GM21360 (cell line): ENCODE data around the gene GADL1.

ENCODE experiments used
- ATAC-seq: cut with Tn5 transposase; IDR thresholded peaks from one replicate; pipeline ENCODE4 v1.9.1; 2021; ENCODE audit warnings: mild to moderate bottlenecking, moderate library complexity; ENCODE audit not compliant: unreplicated experiment

Gene GADL1

DNA sequence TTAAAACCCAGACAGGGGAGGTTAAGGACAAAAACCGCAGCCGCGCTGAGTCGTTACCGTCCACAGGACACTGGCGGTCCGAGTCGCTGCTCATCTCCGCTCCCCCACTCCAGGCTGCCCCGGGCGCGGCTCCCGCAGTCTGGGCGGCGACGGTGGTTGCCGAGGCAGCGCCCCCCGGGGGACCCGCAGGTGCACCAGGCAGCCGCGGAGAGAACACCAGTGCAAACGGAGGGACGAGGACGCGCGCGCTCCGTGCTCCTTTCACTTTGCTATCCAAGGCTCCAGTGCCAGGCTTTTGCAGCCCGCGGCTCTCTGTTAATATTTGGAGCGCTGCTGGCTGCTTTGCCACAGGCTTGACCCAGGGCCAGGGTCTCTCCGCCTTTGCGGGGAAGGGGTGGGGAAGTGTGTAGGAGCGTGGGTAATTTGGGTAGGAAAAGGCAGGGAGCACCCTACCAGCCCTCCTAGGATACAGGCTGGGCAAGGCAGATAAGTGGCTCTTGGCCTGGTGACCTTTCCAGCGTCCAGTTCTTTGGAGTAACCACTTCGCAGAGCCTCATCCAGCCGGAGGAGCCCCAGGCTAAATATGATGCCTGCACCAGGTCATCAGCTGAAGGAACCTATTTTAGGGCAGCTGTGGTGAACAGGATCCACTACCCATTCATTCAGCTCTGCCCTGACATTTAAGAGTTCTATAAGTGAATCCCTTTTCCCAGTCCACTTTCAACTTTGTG is at the start of gene GADL1:
Gene GADL1, minus strand, starts transcription at position 141 of the 731 bp plus-strand sequence. Its CDS starts 47 bp downstream, at position 94.
- ATAC-seq: no peak

GRCh38 chr3:30944124-30944523 is 49.7 kb upstream of the GADL1 start:
- ATAC-seq: no peak

DNA sequence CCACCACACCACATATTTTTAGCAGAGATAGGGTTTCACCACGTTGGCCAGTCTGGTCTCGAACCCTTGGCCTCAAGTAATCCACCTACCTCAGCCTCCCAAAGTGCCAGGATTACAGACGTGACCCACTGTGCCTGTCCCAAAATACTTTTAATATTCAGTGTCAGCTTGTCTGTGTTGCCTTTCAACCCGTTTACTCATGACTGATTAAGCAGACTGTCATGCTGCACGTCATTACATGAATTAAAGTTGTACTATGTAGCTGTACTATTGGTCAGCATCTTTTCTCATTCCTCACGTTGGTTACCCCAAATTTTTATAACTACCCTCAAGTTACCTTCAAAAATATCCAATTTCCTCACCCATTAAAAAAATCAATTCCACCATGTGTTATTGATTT is 48.7 kb upstream of the GADL1 start:
- ATAC-seq: no peak

DNA sequence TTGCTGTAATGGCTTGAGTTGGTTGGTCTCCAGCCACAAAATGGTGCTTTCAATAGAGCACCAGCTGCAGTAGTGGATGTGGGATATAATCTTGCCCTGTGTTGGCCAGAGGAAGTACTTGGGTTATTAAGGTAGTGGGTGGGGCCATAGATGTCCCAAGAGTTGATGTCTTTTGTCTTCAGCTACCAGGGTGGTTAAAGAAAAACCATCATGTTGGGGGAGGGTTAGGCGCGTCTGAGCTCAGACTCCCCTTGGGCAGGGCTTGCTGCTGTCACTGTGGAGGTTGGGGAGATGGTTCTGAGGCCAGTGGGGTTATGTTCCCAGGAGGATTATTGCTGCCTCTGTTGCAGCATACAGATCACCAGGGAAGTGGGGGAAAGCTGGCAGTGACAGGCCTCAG is 46.9 kb upstream of the GADL1 start:
- no peak for ATAC-seq

DNA sequence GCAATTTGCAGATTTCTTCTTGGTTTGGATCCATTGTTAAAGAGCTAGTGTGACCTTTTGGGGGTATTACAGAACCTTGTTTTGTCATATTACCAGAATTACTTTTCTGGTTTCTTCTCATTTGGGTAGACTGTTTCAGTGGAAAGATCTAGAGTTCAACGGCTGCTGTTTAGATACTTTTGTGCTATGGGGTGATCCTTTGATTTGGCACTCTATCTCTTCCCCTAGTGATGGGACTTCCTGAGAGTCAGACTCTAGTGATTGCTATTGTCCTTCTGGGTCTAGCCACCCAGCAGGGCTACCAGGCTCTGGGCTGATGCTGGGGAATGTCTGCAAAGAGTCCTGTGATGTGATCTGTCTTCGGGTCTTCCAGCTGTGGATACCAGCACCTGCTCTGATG is 46.3 kb upstream of the GADL1 start:
- no peak for ATAC-seq

GRCh38 chr3:30934208-30934550 is 39.7 kb upstream of the GADL1 start:
- ATAC-seq: no peak

- no peak for ATAC-seq
Measured at GRCh38 chr3:30933478-30934207, 39.2 kb upstream of the GADL1 start.

DNA sequence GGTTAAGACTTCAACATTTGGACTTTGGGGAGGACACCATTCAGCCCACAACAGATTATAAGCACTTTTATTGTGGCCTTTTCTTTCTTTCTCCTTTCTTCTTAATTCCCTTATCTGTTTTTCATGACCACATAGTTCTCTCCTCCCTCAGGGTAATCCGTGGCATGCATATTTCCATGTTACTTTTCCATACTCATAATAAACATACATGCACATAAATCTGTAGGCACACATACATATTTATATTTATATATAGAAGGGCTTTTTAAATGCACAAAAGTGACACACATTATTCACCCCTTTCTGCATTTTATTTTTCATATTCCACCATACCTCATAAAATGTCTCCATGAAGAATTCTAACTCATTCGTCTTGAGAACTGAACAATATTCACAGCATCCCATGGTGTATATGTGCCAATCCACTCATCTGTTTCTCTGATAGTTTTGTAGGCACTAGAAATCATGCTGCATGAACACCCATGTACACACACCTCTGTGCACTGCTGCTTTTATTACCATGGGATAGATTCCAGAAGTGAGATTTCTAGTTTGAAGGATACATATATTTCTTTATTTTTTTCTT is 38.1 kb upstream of the GADL1 start:
- ATAC-seq: no peak

- ATAC-seq: no peak
Measured at GRCh38 chr3:30924763-30925162, 30.3 kb upstream of the GADL1 start.

- no peak for ATAC-seq
Measured at GRCh38 chr3:30919564-30919963, 25.1 kb upstream of the GADL1 start.

DNA sequence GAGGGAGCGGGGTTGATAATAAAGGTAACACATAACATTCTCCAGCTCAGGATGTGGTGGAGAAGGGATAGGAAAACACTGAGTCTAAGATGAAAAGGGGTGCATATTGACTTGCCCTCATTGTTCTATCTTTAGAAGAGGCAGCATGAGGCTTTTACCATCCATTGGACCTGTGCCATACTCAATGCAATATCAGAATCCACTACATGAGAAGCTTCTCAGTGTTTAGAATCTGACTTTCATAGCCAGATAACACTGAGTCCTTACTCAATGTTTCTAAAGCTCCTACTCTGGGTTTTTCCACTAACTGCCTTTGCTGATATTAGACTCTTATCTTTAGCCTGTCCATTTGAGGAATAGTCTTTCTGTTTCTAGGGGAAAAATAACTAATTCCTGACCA is 24.3 kb upstream of the GADL1 start:
- ATAC-seq: no peak

- ATAC-seq: no peak
Measured at GRCh38 chr3:30915782-30916181, 21.3 kb upstream of the GADL1 start.

- ATAC-seq: no peak
Measured at GRCh38 chr3:30914696-30915095, 20.2 kb upstream of the GADL1 start.

DNA sequence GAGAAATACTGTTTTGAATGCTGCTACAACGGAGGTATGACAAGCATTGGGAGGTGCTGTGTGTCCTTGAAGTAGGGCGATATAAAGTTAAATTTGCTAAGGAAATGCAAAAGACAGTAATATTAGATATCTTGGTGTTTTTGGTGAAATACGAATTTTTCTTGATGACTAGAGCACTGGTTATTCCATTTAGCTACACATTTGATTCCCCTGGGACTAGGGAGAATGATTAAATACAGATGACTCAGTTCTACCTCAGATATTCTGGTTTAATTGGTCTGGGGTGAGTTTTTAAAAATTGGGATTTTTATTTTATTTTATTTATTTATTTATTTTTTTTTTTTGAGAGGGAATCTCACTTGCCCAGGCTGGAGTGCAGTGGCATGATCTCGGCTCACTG is 18.7 kb upstream of the GADL1 start:
- no peak for ATAC-seq

DNA sequence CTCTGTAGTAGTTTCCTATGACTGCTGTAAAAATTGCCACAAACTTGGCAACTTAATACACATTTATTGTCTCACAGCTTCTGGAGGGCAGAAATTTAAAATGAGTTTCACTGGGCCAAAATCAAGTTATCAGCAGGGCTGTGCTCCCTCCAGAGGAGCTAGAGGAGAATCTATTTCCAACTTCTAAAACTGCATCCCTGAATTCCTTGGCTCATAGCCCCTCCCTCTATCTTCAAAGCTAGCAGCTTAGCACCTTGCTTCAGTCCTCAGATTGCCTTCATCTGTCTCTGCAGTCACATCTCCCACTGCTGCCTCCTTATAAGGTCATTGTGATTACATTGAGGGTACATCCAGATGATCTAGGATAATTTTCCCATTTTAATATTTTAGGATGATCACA is 17.8 kb upstream of the GADL1 start:
- ATAC-seq: no peak

GRCh38 chr3:30908456-30909037 is 14.1 kb upstream of the GADL1 start:
- no peak for ATAC-seq

- no peak for ATAC-seq
Measured at GRCh38 chr3:30904996-30905395, 10.5 kb upstream of the GADL1 start.

DNA sequence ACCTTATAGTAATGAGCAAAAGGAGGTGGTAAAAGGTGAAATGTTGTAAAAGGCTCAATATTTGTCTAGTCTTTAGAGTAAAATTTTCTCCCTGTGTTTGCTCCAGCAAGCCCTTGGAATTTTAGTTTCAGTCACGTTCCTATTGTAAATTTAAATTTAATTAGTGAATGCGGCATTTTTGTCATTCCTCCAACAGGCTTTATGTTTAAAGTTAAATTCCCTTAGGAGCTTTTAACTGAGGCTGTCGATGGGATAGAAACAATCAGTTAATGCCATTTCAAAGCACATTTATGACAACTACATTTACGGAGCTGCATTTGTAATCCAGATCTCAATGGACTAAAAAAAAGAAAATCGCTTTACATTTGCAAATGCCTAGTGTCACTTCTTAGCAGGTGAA is 868 bp upstream of the GADL1 start:
- no peak for ATAC-seq

- ATAC-seq: no peak
Measured at GRCh38 chr3:30893678-30894325, 659 bp downstream of the GADL1 start.

DNA sequence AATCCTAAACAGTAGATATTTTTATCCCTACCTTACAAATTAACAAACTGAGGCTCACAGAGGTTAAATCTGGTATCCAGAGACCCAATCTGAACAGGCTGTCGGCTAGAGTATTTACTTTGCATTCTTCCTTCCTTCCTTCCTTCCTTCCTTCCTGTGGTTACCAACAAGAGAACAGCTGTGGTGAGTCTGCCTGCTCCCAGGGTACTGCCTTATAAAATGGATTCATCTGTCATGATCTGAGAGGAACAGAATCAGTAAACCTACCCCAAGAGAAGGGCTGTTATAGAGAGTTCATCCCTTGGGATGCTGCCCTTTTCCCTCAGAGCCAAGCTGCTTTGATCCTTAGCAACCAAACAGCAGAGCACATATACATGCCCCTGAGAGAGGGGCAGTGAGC is 3.6 kb downstream of the GADL1 start:
- ATAC-seq: no peak

DNA sequence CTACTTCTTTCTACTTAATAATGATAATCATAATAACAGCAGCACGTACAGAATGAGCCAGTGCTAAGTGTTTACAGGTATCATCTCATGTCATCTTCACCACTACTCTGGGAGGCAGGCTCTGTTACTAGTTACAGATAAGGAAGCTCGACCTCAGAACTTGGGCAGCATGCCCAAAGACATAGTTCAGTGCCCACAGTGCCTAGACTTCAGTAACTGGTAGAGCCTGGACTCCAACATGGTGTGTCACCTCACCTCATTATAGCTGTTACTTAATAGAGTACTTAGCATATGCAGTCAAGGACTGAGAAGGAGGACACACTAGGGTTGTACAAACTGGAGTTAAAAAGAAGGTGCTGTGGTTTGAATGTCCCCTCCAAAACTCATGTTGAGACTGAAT is 7.6 kb downstream of the GADL1 start:
- ATAC-seq: no peak
